Measurements from ENCODE around the gene KRT15. TPM values are rescaled to one million over a fixed set of nuclear protein-coding genes. Genes with fewer than 3 reads are reported as not detected.

The KRT15 gene
- total RNA-seq, 1 donor from 2014 or later: not detected

- intact Hi-C loops (cut with DNase I): no loop called here
- DNase-seq (ENCODE audit: low spot score): no peak
Measured at GRCh38 chr17:41489531-41489930, 29.2 kb downstream of the KRT15 start, which contains the start of gene KRT36. Gene KRT36 (minus strand): TSS chr17:41489910. CDS start chr17:41489864, 46 bp downstream.

GRCh38 chr17:41486809-41487530 is 31.7 kb downstream of the KRT15 start:
- intact Hi-C loops (cut with DNase I): no loop called here
- peak; percentile 88 for DNase-seq (ENCODE audit: low spot score)

GRCh38 chr17:41486316-41486715 is 32.4 kb downstream of the KRT15 start:
- intact Hi-C loops (cut with DNase I): no loop called here

GRCh38 chr17:41484920-41485904 is 33.5 kb downstream of the KRT15 start:
- DNase-seq (ENCODE audit: low spot score): no peak
- intact Hi-C loops (cut with DNase I): no loop called here

More at GRCh38 chr17:41486316-41486715, 32.4 kb downstream of the KRT15 start:
- no peak for DNase-seq (ENCODE audit: low spot score)

- intact Hi-C loops (cut with DNase I): no loop called here
- no peak for DNase-seq (ENCODE audit: low spot score)
Measured at GRCh38 chr17:41483991-41484826, 34.5 kb downstream of the KRT15 start.

GRCh38 chr17:41483531-41483930 is 35.2 kb downstream of the KRT15 start:
- DNase-seq (ENCODE audit: low spot score): no peak
- intact Hi-C loops (cut with DNase I): no loop called here

- no peak for DNase-seq (ENCODE audit: low spot score)
- intact Hi-C loops (cut with DNase I): no loop called here
Measured at GRCh38 chr17:41481036-41481435, 37.7 kb downstream of the KRT15 start, which contains the start of gene KRT35. Gene KRT35 (minus strand): TSS chr17:41481151. CDS start chr17:41481097, 54 bp downstream.

- intact Hi-C loops (cut with DNase I): no loop called here
Measured at GRCh38 chr17:41480581-41480980, 38.1 kb downstream of the KRT15 start.

GRCh38 chr17:41480136-41480535 is 38.6 kb downstream of the KRT15 start:
- intact Hi-C loops (cut with DNase I): no loop called here
- DNase-seq (ENCODE audit: low spot score): no peak

More at GRCh38 chr17:41480581-41480980, 38.1 kb downstream of the KRT15 start:
- no peak for DNase-seq (ENCODE audit: low spot score)

- DNase-seq (ENCODE audit: low spot score): no peak
- intact Hi-C loops (cut with DNase I): no loop called here
Measured at GRCh38 chr17:41478237-41478636, 40.5 kb downstream of the KRT15 start.

GRCh38 chr17:41476866-41477815 is 41.5 kb downstream of the KRT15 start:
- DNase-seq (ENCODE audit: low spot score): no peak
- intact Hi-C loops (cut with DNase I): no loop called here

- intact Hi-C loops (cut with DNase I): no loop called here
- DNase-seq (ENCODE audit: low spot score): no peak
Measured at GRCh38 chr17:41475421-41475820, 43.3 kb downstream of the KRT15 start.

- DNase-seq (ENCODE audit: low spot score): no peak
- intact Hi-C loops (cut with DNase I): no loop called here
Measured at GRCh38 chr17:41474863-41475262, 43.8 kb downstream of the KRT15 start.

- no peak for DNase-seq (ENCODE audit: low spot score)
Measured at GRCh38 chr17:41468346-41468745, 50.3 kb downstream of the KRT15 start.

GRCh38 chr17:41467561-41467960 is 51.1 kb downstream of the KRT15 start:
- no peak for DNase-seq (ENCODE audit: low spot score)
- intact Hi-C loops (cut with DNase I): no loop called here

More at GRCh38 chr17:41468346-41468745, 50.3 kb downstream of the KRT15 start:
- intact Hi-C loops (cut with DNase I): no loop called here

GRCh38 chr17:41466988-41467387 is 51.7 kb downstream of the KRT15 start, which contains the start of gene KRT32:
Gene KRT32 (minus strand): TSS chr17:41467386. CDS start chr17:41467325, 61 bp downstream.
- DNase-seq (ENCODE audit: low spot score): no peak
- intact Hi-C loops (cut with DNase I): no loop called here

- DNase-seq (ENCODE audit: low spot score): no peak
- intact Hi-C loops (cut with DNase I): loop anchor here (2.0 kb wide), 1 partner anchor 162 kb away; the partner anchor contains the start of gene KRTAP29-1
Measured at GRCh38 chr17:41464682-41465081, 54.0 kb downstream of the KRT15 start.

GRCh38 chr17:41464173-41464572 is 54.5 kb downstream of the KRT15 start:
- intact Hi-C loops (cut with DNase I): loop anchor here (2.0 kb wide), 1 partner anchor 161 kb away; the partner anchor contains the start of gene KRTAP29-1
- DNase-seq (ENCODE audit: low spot score): no peak

Data from cardiac septum (tissue), 1 donor.